CD4-positive, alpha-beta memory T cell (primary cell): ENCODE data around the gene SLC22A14. TPM values are rescaled to one million over a fixed set of nuclear protein-coding genes. Genes with fewer than 3 reads are reported as not detected.

Experiments used
- CTCF ChIA-PET: fragments of 350-600 bp; sonication (Branson Sonifier 250); formaldehyde crosslinking; loops from one replicate; lab custom pipeline; 2021; ENCODE audit warnings: inconsistent platforms; ENCODE audit not compliant: partially characterized antibody; lab: Charles Lee
- POLR2A ChIA-PET: fragments of 350-600 bp; sonication (Branson Sonifier 250); formaldehyde crosslinking; loops from one replicate; lab custom pipeline; 2021; ENCODE audit not compliant: partially characterized antibody; lab: Charles Lee
- DNase-seq, 5 donors: peaks; one replicate each; pipeline versions ENCODE4 v3.0.0 to v3.0.0-alpha.2; 2020 to 2022; ENCODE audit warnings: mixed read lengths in 1 of 5
- H3K27ac ChIP-seq: one replicate; pipeline ENCODE4 v1.7.0; 2013; ENCODE audit warnings: low read depth, low read length
- H3K27me3 ChIP-seq: 2 replicates; pipeline ENCODE4 v1.7.0; 2013; ENCODE audit warnings: mild to moderate bottlenecking, low read length, moderate library complexity; ENCODE audit not compliant: insufficient read depth
- H3K36me3 ChIP-seq: 2 replicates; pipeline ENCODE4 v1.7.0; 2013; ENCODE audit warnings: mild to moderate bottlenecking, low read length, moderate library complexity; ENCODE audit not compliant: insufficient read depth
- H3K4me1 ChIP-seq: 2 replicates; pipeline ENCODE4 v1.7.0; 2013; ENCODE audit warnings: mild to moderate bottlenecking, low read length, moderate library complexity; ENCODE audit not compliant: insufficient read depth
- H3K4me3 ChIP-seq, 2 donors: one replicate each; pipeline ENCODE4 v1.7.0; 2013; ENCODE audit warnings: low read length in 2 of 2, mild to moderate bottlenecking in 1 of 2
- H3K9me3 ChIP-seq, 2 donors: one replicate each; pipeline ENCODE4 v1.7.0; 2013; ENCODE audit warnings: low read length in 2 of 2, control low read depth in 1 of 2; ENCODE audit not compliant: control insufficient read depth in 1 of 2
- H3K27ac Mint-ChIP-seq, 7 donors: one replicate each; pipeline ENCODE4 v1.8.0; 2020 to 2021; ENCODE audit warnings: mixed read lengths in 7 of 7, mild to moderate bottlenecking in 6 of 7, inconsistent platforms in 3 of 7, moderate library complexity in 3 of 7
- H3K27me3 Mint-ChIP-seq, 2 donors: one replicate each; pipeline ENCODE4 v1.8.0; 2020 to 2021; ENCODE audit warnings: mixed read lengths in 2 of 2
- H3K36me3 Mint-ChIP-seq, 2 donors: one replicate each; pipeline ENCODE4 v1.8.0; 2020 to 2021; ENCODE audit warnings: mixed read lengths in 2 of 2, inconsistent platforms in 1 of 2, mild to moderate bottlenecking in 1 of 2
- H3K4me1 Mint-ChIP-seq, 4 donors: one replicate each; pipeline ENCODE4 v1.8.0; 2020 to 2021; ENCODE audit warnings: mixed read lengths in 4 of 4, mild to moderate bottlenecking in 1 of 4
- H3K4me3 Mint-ChIP-seq, 8 donors: one replicate each; pipeline ENCODE4 v1.8.0; 2020 to 2021; ENCODE audit warnings: mixed read lengths in 8 of 8, mild to moderate bottlenecking in 7 of 8, moderate library complexity in 6 of 8, inconsistent platforms in 3 of 8
- H3K9me3 Mint-ChIP-seq, 8 donors: one replicate each; pipeline ENCODE4 v1.8.0; 2020 to 2021; ENCODE audit warnings: mixed read lengths in 8 of 8, mild to moderate bottlenecking in 5 of 8, inconsistent platforms in 3 of 8, moderate library complexity in 1 of 8
- intact Hi-C: fragments of 100-400 bp; cut with micrococcal nuclease; formaldehyde crosslinking; loops from one replicate; pipeline ENCODE4 v1.15.1; 2023
- polyA plus RNA-seq, 2 donors: library from polyadenylated mRNA; unstranded; fragments of 300-500 nt; fragmentation: Illumina TruSeq; gene quantifications; one replicate each; pipeline ENCODE4 v1.2.3, GENCODE V29; 2021
- total RNA-seq, 2 experiments: library from RNA; stranded (reverse); gene quantifications; one replicate each; pipeline ENCODE4 v1.2.3, GENCODE V29; 2021

SLC22A14 gene
- total and polyA plus RNA-seq, 4 experiments from 2014 or later = 0.10 TPM; not detected in 3

DNA sequence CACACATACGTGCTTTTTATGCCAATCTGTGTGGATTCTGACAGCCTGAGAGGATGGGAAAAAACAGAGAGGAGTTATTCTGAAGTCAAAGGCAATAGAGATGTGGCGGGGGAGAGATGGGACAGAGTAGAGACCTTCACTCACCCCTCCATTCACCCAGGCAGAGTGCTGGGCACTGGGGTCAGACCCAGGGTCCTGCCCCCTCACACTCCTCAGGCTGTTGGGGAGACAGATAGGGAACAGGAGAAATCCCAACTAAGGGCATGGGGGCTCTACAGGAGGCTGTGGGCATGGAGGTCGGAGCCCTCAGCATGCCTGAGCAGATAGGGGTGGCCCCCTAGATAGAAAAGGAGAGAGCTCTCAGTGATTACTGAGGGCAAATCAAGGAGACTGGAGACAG is 30.3 kb downstream of the SLC22A14 start:
- Mint-ChIP-seq H3K27me3 (peaks cover 6 to 7% of the 10 kb centered on the region in 2 donors), H3K36me3 (no peaks in the 10 kb centered on the region), H3K27ac (no peak overlapping the region), H3K9me3 (no peaks in the 10 kb centered on the region), H3K4me3 (no peak overlapping the region), H3K4me1 (peaks cover 0 to 3% (median 0%) of the 10 kb centered on the region in 4 donors)
- POLR2A ChIA-PET = no interaction called here
- H3K27ac ChIP-seq = no peak overlapping the region
- H3K4me1 ChIP-seq = no peaks in the 10 kb centered on the region
- H3K9me3 ChIP-seq = no peaks in the 10 kb centered on the region
- intact Hi-C loops = no loop called here
- H3K4me3 ChIP-seq = no peak overlapping the region
- no peak for DNase-seq
- H3K36me3 ChIP-seq = no peaks in the 10 kb centered on the region
- CTCF ChIA-PET = interaction anchor here (1.4 kb wide), 1 partner anchor 34 kb away, joined by 3 read pairs; the partner anchor contains the start of gene XYLB
- no peaks in the 10 kb centered on the region for H3K27me3 ChIP-seq

- H3K27ac ChIP-seq = no peak overlapping the region
- ChIA-PET POLR2A (no interaction called here), CTCF (interaction anchor here (1.4 kb wide), 1 partner anchor 33 kb away, joined by 3 read pairs; the partner anchor contains the start of gene XYLB)
- H3K4me3 ChIP-seq = no peak overlapping the region
- Mint-ChIP-seq H3K4me3 (no peak overlapping the region), H3K27me3 (peaks cover 6% of the 10 kb centered on the region in 2 donors), H3K27ac (no peak overlapping the region), H3K4me1 (peaks cover 0 to 3% (median 0%) of the 10 kb centered on the region in 4 donors), H3K36me3 (no peaks in the 10 kb centered on the region), H3K9me3 (no peaks in the 10 kb centered on the region)
- intact Hi-C loops = no loop called here
- H3K27me3 ChIP-seq = no peaks in the 10 kb centered on the region
- no peaks in the 10 kb centered on the region for H3K4me1 ChIP-seq
- H3K9me3 ChIP-seq = no peaks in the 10 kb centered on the region
- DNase-seq = no peak
- H3K36me3 ChIP-seq = no peaks in the 10 kb centered on the region
Observed at GRCh38 chr3:38313263-38313662, 31.2 kb downstream of the SLC22A14 start.

- Mint-ChIP-seq H3K27me3 (peaks cover 6% of the 10 kb centered on the region in 2 donors), H3K27ac (peak overlapping the region in 1 of 7 donors; percentile 54), H3K4me1 (peaks cover 0 to 3% (median 0%) of the 10 kb centered on the region in 4 donors), H3K9me3 (no peaks in the 10 kb centered on the region), H3K36me3 (no peaks in the 10 kb centered on the region), H3K4me3 (no peak overlapping the region)
- H3K9me3 ChIP-seq = no peaks in the 10 kb centered on the region
- no peaks in the 10 kb centered on the region for H3K4me1 ChIP-seq
- H3K36me3 ChIP-seq = no peaks in the 10 kb centered on the region
- POLR2A ChIA-PET = no interaction called here
- H3K27me3 ChIP-seq = no peaks in the 10 kb centered on the region
- CTCF ChIA-PET = interaction anchor here (1.4 kb wide), 1 partner anchor 33 kb away, joined by 3 read pairs; the partner anchor contains the start of gene XYLB
- no peak for DNase-seq
- H3K4me3 ChIP-seq = no peak overlapping the region
- intact Hi-C loops = no loop called here
- no peak overlapping the region for H3K27ac ChIP-seq
Observed at GRCh38 chr3:38313695-38314094, 31.6 kb downstream of the SLC22A14 start.

DNA sequence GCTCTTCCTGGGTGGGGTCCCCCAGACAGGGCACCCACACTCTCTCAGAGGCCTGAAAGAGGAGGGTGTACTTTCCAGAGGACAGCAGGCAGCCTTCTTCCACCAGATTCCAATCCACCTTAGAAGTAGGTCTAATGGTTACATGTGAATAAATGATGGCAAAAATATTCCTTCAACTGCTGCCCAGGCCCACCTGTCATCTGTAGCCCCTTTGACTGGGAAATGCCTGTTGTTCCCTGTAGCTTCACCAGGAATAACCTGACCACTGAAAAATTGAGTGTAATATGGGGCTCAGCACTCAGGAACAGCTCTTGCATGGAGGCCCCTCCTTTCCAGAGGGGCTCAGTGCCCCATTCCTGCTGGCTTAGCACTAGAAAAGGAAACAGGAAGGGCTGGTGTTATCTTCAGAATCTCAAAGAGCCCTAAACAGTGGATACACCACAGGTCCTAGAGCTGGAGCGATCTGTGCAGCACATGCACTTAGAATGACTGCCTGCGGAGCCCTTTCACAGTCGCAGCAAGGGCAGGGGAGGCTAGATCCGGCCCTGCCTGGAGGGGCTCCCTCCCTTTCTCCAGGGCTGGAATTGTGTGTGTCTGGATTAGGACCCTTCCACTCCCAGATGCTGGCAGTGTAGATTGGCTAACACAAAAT is 32.1 kb downstream of the SLC22A14 start:
- Mint-ChIP-seq H3K27me3 (peaks cover 4 to 6% of the 10 kb centered on the region in 2 donors), H3K36me3 (no peaks in the 10 kb centered on the region), H3K27ac (no peak overlapping the region), H3K4me1 (peaks cover 0 to 3% (median 0%) of the 10 kb centered on the region in 4 donors), H3K4me3 (no peak overlapping the region), H3K9me3 (no peaks in the 10 kb centered on the region)
- ChIA-PET CTCF (no interaction called here), POLR2A (no interaction called here)
- Histone ChIP-seq H3K36me3 (no peaks in the 10 kb centered on the region), H3K4me3 (no peak overlapping the region), H3K27ac (no peak overlapping the region), H3K4me1 (no peaks in the 10 kb centered on the region), H3K27me3 (no peaks in the 10 kb centered on the region), H3K9me3 (no peaks in the 10 kb centered on the region)
- intact Hi-C loops = no loop called here
- no peak for DNase-seq

DNA sequence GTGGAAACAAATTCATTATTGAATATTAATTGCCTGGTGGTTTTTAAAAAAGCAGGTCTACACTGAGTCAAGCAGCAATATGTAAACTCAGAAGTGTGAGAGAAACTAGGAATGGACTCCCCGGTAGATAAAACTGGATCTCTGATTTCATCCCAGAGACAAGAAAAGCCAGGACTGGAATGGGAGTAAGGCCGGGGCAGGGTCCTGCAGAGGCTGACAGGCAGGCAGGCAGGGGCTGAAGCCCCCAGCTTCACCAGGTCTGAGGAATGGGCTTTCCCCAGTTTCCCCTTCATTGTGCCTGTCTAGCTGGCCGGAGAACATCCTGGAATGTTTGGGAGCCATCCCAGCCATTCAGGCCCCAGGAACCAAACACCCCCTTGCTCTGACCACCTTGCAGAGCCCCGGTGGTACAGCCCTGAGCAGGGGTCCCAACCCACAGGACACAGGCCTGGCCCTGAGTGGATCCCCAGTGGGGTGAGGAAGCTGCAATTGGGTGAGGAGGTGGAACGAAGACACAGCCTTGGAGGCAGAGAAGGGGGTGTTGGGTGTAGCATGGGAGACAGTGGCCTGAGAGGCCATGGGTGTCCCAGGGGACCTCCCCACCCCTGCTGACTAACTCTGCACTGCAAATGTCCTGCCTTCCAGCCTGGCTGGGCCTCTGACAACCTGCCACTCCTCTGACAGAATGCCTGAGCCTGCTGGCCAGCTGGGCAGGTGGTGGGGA is 32.8 kb downstream of the SLC22A14 start:
- H3K4me1 ChIP-seq = no peaks in the 10 kb centered on the region
- CTCF ChIA-PET = interaction anchor here (1.2 kb wide), 1 partner anchor 26 kb away, joined by 3 read pairs; no protein-coding TSS in a partner anchor
- H3K27me3 Mint-ChIP-seq = no peaks in the 10 kb centered on the region

GRCh38 chr3:38315488-38316230 is 33.6 kb downstream of the SLC22A14 start:
- H3K9me3 Mint-ChIP-seq = peaks cover 0 to 2% (median 0%) of the 10 kb centered on the region in 8 donors
- H3K27me3 Mint-ChIP-seq = no peaks in the 10 kb centered on the region
- no peak overlapping the region for H3K4me3 Mint-ChIP-seq
- no peak for DNase-seq
- no peak overlapping the region for H3K27ac ChIP-seq
- H3K4me1 ChIP-seq = no peaks in the 10 kb centered on the region
- no peaks in the 10 kb centered on the region for H3K9me3 ChIP-seq
- no peaks in the 10 kb centered on the region for H3K27me3 ChIP-seq
- peaks cover 0 to 3% (median 0%) of the 10 kb centered on the region in 4 donors for H3K4me1 Mint-ChIP-seq
- ChIA-PET POLR2A (no interaction called here), CTCF (interaction anchor here (1.2 kb wide), 1 partner anchor 26 kb away, joined by 3 read pairs; no protein-coding TSS in a partner anchor)
- H3K27ac Mint-ChIP-seq = peak overlapping the region in 1 of 7 donors; percentile 57
- no peaks in the 10 kb centered on the region for H3K36me3 Mint-ChIP-seq
- intact Hi-C loops = no loop called here
- H3K4me3 ChIP-seq = no peak overlapping the region
- no peaks in the 10 kb centered on the region for H3K36me3 ChIP-seq

More for the DNA sequence above, 32.8 kb downstream of the SLC22A14 start:
- intact Hi-C loops = no loop called here
- no peak overlapping the region for H3K4me3 Mint-ChIP-seq
- DNase-seq = no peak
- POLR2A ChIA-PET = no interaction called here
- no peaks in the 10 kb centered on the region for H3K9me3 ChIP-seq
- no peak overlapping the region for H3K4me3 ChIP-seq
- H3K36me3 ChIP-seq = no peaks in the 10 kb centered on the region
- H3K9me3 Mint-ChIP-seq = no peaks in the 10 kb centered on the region
- no peaks in the 10 kb centered on the region for H3K36me3 Mint-ChIP-seq
- H3K27ac ChIP-seq = no peak overlapping the region
- H3K27ac Mint-ChIP-seq = no peak overlapping the region
- H3K4me1 Mint-ChIP-seq = peaks cover 0 to 3% (median 0%) of the 10 kb centered on the region in 4 donors
- no peaks in the 10 kb centered on the region for H3K27me3 ChIP-seq
